ENCODE measurements around the gene BIRC2.
A peak's percentile ranks its signal among the peaks of the same experiment; 100 is the strongest.

Gene BIRC2

GRCh38 chr11:102305352-102306047 lies 41.5 kb upstream of the BIRC2 start:
- Histone ChIP-seq H3K27ac (ENCODE audit: low read depth, low read length, poor library complexity, severe bottlenecking) (peak overlapping the region; percentile 96), H3K4me1 (ENCODE audit: insufficient read depth, low read length, severe bottlenecking) (peaks cover 52% of the 10 kb centered on the region), H3K4me2 (ENCODE audit: low read length) (peak overlapping the region; percentile 66), H3K79me2 (ENCODE audit: insufficient read depth, low read length) (no peaks in the 10 kb centered on the region), H3F3A (ENCODE audit: insufficient read depth, low read length) (no peaks in the 10 kb centered on the region), H3K9me2 (ENCODE audit: low read depth, low read length) (no peaks in the 10 kb centered on the region), H3K27me3 (ENCODE audit: insufficient read depth, low read length) (no peaks in the 10 kb centered on the region), H2AFZ (ENCODE audit: low read length) (peak overlapping the region; percentile 86), H3K36me3 (ENCODE audit: insufficient read depth, low read length) (no peaks in the 10 kb centered on the region), H3K9ac (ENCODE audit: low read length) (peak overlapping the region; percentile 52), H4K20me1 (ENCODE audit: insufficient read depth, low read length) (no peaks in the 10 kb centered on the region), H3K9me3 (ENCODE audit: low read length) (peaks cover 12% of the 10 kb centered on the region), H3K4me3 (ENCODE audit: low read depth, low read length, poor library complexity, severe bottlenecking) (peak overlapping the region; percentile 31)
- TF ChIP-seq, protein P1, sequence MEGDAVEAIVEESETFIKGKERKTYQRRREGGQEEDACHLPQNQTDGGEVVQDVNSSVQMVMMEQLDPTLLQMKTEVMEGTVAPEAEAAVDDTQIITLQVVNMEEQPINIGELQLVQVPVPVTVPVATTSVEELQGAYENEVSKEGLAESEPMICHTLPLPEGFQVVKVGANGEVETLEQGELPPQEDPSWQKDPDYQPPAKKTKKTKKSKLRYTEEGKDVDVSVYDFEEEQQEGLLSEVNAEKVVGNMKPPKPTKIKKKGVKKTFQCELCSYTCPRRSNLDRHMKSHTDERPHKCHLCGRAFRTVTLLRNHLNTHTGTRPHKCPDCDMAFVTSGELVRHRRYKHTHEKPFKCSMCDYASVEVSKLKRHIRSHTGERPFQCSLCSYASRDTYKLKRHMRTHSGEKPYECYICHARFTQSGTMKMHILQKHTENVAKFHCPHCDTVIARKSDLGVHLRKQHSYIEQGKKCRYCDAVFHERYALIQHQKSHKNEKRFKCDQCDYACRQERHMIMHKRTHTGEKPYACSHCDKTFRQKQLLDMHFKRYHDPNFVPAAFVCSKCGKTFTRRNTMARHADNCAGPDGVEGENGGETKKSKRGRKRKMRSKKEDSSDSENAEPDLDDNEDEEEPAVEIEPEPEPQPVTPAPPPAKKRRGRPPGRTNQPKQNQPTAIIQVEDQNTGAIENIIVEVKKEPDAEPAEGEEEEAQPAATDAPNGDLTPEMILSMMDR (IDR thresholded peaks at IDR 0.05; ENCODE audit: low read length) = no peak
- TF ChIP-seq EZH2 (IDR thresholded peaks at IDR 0.05; ENCODE audit: borderline replicate concordance, low read length) = no peak

DNA sequence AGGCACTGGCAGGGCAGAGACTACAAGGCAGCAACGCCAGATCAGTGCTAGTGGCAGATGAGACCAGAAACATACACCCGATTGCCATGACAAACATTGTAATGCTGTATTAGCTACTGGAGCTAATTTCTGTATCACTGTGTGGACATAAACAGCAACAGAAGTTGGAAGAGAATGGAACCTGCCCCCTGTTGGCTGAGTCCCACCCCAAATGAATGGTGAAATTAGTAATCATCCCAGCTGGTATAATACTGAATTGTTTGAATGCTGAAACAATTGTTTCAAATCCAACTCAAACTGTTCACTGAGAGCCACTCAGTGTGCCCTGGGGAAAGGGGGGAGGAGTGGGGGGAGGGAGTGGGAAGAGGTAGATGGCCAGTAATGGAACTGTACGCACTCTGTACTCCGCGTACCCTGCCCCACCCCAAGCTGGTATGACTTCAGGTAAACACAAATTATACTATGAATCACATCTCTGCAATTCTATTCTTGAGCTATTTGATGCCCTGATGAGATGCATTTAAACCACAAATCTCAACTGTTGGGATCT lies 40.9 kb upstream of the BIRC2 start:
- Histone ChIP-seq H3K4me3 (ENCODE audit: low read depth, low read length, poor library complexity, severe bottlenecking) (peak overlapping the region; percentile 31), H3K36me3 (ENCODE audit: insufficient read depth, low read length) (no peaks in the 10 kb centered on the region), H2AFZ (ENCODE audit: low read length) (peak overlapping the region; percentile 86), H3K4me2 (ENCODE audit: low read length) (peak overlapping the region; percentile 66), H3K9me3 (ENCODE audit: low read length) (peaks cover 12% of the 10 kb centered on the region), H3K79me2 (ENCODE audit: insufficient read depth, low read length) (no peaks in the 10 kb centered on the region), H3K9me2 (ENCODE audit: low read depth, low read length) (no peaks in the 10 kb centered on the region), H3K27ac (ENCODE audit: low read depth, low read length, poor library complexity, severe bottlenecking) (peak overlapping the region; percentile 96), H3K27me3 (ENCODE audit: insufficient read depth, low read length) (no peaks in the 10 kb centered on the region), H3K4me1 (ENCODE audit: insufficient read depth, low read length, severe bottlenecking) (peaks cover 45% of the 10 kb centered on the region), H3F3A (ENCODE audit: insufficient read depth, low read length) (no peaks in the 10 kb centered on the region), H4K20me1 (ENCODE audit: insufficient read depth, low read length) (no peaks in the 10 kb centered on the region), H3K9ac (ENCODE audit: low read length) (peak overlapping the region; percentile 52)
- TF ChIP-seq EZH2 (IDR thresholded peaks at IDR 0.05; ENCODE audit: borderline replicate concordance, low read length) = no peak
- TF ChIP-seq, protein P1 (IDR thresholded peaks at IDR 0.05; ENCODE audit: low read length) = peak; percentile 51

- Histone ChIP-seq H4K20me1 (ENCODE audit: insufficient read depth, low read length) (no peaks in the 10 kb centered on the region), H3K4me3 (ENCODE audit: low read depth, low read length, poor library complexity, severe bottlenecking) (peak overlapping the region; percentile 31), H3K27me3 (ENCODE audit: insufficient read depth, low read length) (no peaks in the 10 kb centered on the region), H2AFZ (ENCODE audit: low read length) (peak overlapping the region; percentile 12; the same call in 1 of the 2 replicates), H3K36me3 (ENCODE audit: insufficient read depth, low read length) (no peaks in the 10 kb centered on the region), H3K4me1 (ENCODE audit: insufficient read depth, low read length, severe bottlenecking) (peaks cover 43% of the 10 kb centered on the region), H3K27ac (ENCODE audit: low read depth, low read length, poor library complexity, severe bottlenecking) (peak overlapping the region; percentile 96), H3K4me2 (ENCODE audit: low read length) (peak overlapping the region; percentile 66), H3K9me2 (ENCODE audit: low read depth, low read length) (no peaks in the 10 kb centered on the region), H3K9ac (ENCODE audit: low read length) (peak overlapping the region; percentile 52), H3K9me3 (ENCODE audit: low read length) (peaks cover 12% of the 10 kb centered on the region), H3K79me2 (ENCODE audit: insufficient read depth, low read length) (no peaks in the 10 kb centered on the region), H3F3A (ENCODE audit: insufficient read depth, low read length) (no peaks in the 10 kb centered on the region)
- TF ChIP-seq, protein P1 (IDR thresholded peaks at IDR 0.05; ENCODE audit: low read length) = no peak
- no peak for TF ChIP-seq EZH2 (IDR thresholded peaks at IDR 0.05; ENCODE audit: borderline replicate concordance, low read length)
Observed at GRCh38 chr11:102306817-102307726, 39.9 kb upstream of the BIRC2 start.

All from OCI-LY1 (cell line).